ENCODE data around the gene ENTPD3.
"Not testable (repeated sequence)": the region's sequence is repeated elsewhere in the genome, so short reads cannot be mapped to it uniquely, and the experiment has no call there.

Gene ENTPD3

GRCh38 chr3:40462838-40463237 lies 75.9 kb downstream of the ENTPD3 start:
- DNase-seq (ENCODE audit: low spot score), result not testable (repeated sequence)

GRCh38 chr3:40463579-40463978 lies 76.6 kb downstream of the ENTPD3 start:
- no peak for DNase-seq (ENCODE audit: low spot score)

GRCh38 chr3:40464339-40465110 lies 77.5 kb downstream of the ENTPD3 start:
- no peak for DNase-seq (ENCODE audit: low spot score)

GRCh38 chr3:40465111-40465407 lies 78.1 kb downstream of the ENTPD3 start:
- DNase-seq (ENCODE audit: low spot score), result no peak

- no peak for DNase-seq (ENCODE audit: low spot score)
Observed at GRCh38 chr3:40465456-40465855, 78.5 kb downstream of the ENTPD3 start.

- no peak for DNase-seq (ENCODE audit: low spot score)
Observed at GRCh38 chr3:40468018-40468417, 81.0 kb downstream of the ENTPD3 start.

GRCh38 chr3:40470701-40471100 lies 83.7 kb downstream of the ENTPD3 start:
- no peak for DNase-seq (ENCODE audit: low spot score)

GRCh38 chr3:40476478-40477470 lies 89.8 kb downstream of the ENTPD3 start, which contains the start of gene ZNF619:
Gene ZNF619, plus strand, starts transcription at chr3:40477122. Its CDS starts 858 bp downstream, at chr3:40477980.
- peak; percentile 75 for DNase-seq (ENCODE audit: low spot score)

GRCh38 chr3:40477666-40478065 lies 90.7 kb downstream of the ENTPD3 start:
- peak; percentile 24 for DNase-seq (ENCODE audit: low spot score)
